ENCODE measurements around the gene MAN1C1. TPM values are rescaled to one million over a fixed set of nuclear protein-coding genes. Genes with fewer than 3 reads are reported as not detected.

MAN1C1 gene
- total RNA-seq, 2 donors from 2014 or later: 0.88 to 2.5 TPM

- no peak overlapping the region for H3K27ac Mint-ChIP-seq
- no peaks in the 10 kb centered on the region for H3K9me3 Mint-ChIP-seq
Observed at GRCh38 chr1:25795211-25795610, 178.6 kb downstream of the MAN1C1 start.

GRCh38 chr1:25795946-25796810 is 179.6 kb downstream of the MAN1C1 start:
- H3K4me3 Mint-ChIP-seq: peak overlapping the region; percentile 36

More at GRCh38 chr1:25795211-25795610, 178.6 kb downstream of the MAN1C1 start:
- Mint-ChIP-seq H3K4me3 (no peak overlapping the region), H3K4me1 (ENCODE audit: low read depth in 2 of 2) (peaks cover 16 to 18% of the 10 kb centered on the region in 2 donors), H3K27me3 (peaks cover 2 to 6% of the 10 kb centered on the region in 2 donors), H3K36me3 (no peaks in the 10 kb centered on the region)
- no peak for DNase-seq (ENCODE audit: low spot score)
- no peak for ATAC-seq

GRCh38 chr1:25796811-25797458 is 180.3 kb downstream of the MAN1C1 start:
- H3K27me3 Mint-ChIP-seq: peaks cover 2 to 6% of the 10 kb centered on the region in 2 donors
- H3K4me1 Mint-ChIP-seq (ENCODE audit: low read depth in 2 of 2): peaks cover 21 to 24% of the 10 kb centered on the region in 2 donors
- peak overlapping the region; percentile 33 to 35 for H3K27ac Mint-ChIP-seq
- no peaks in the 10 kb centered on the region for H3K9me3 Mint-ChIP-seq
- H3K4me3 Mint-ChIP-seq: peak overlapping the region; percentile 36
- ATAC-seq (peak; percentile 50 to 61), DNase-seq (ENCODE audit: low spot score) (peak; percentile 75)
- no peaks in the 10 kb centered on the region for H3K36me3 Mint-ChIP-seq

More at GRCh38 chr1:25795946-25796810, 179.6 kb downstream of the MAN1C1 start:
- peaks cover 21 to 24% of the 10 kb centered on the region in 2 donors for H3K4me1 Mint-ChIP-seq (ENCODE audit: low read depth in 2 of 2)
- DNase-seq (ENCODE audit: low spot score) (no peak), ATAC-seq (peak in 1 of 2 donors; percentile 54)
- peak overlapping the region; percentile 33 to 35 for H3K27ac Mint-ChIP-seq
- H3K36me3 Mint-ChIP-seq: no peaks in the 10 kb centered on the region
- peaks cover 2 to 6% of the 10 kb centered on the region in 2 donors for H3K27me3 Mint-ChIP-seq
- no peaks in the 10 kb centered on the region for H3K9me3 Mint-ChIP-seq

- H3K9me3 Mint-ChIP-seq: no peaks in the 10 kb centered on the region
- no peak for DNase-seq (ENCODE audit: low spot score)
- ATAC-seq: no peak
- H3K27ac Mint-ChIP-seq: no peak overlapping the region
- peaks cover 21 to 24% of the 10 kb centered on the region in 2 donors for H3K4me1 Mint-ChIP-seq (ENCODE audit: low read depth in 2 of 2)
- H3K4me3 Mint-ChIP-seq: no peak overlapping the region
- no peaks in the 10 kb centered on the region for H3K36me3 Mint-ChIP-seq
- H3K27me3 Mint-ChIP-seq: peaks cover 5 to 6% of the 10 kb centered on the region in 2 donors
Observed at GRCh38 chr1:25797939-25798338, 181.3 kb downstream of the MAN1C1 start.

- H3K27me3 Mint-ChIP-seq: peaks cover 5 to 6% of the 10 kb centered on the region in 2 donors
- H3K27ac Mint-ChIP-seq: peak overlapping the region in 1 of 2 donors; percentile 42
- no peak for ATAC-seq
- peaks cover 21 to 24% of the 10 kb centered on the region in 2 donors for H3K4me1 Mint-ChIP-seq (ENCODE audit: low read depth in 2 of 2)
- H3K36me3 Mint-ChIP-seq: no peaks in the 10 kb centered on the region
- no peaks in the 10 kb centered on the region for H3K9me3 Mint-ChIP-seq
- DNase-seq (ENCODE audit: low spot score): no peak
- H3K4me3 Mint-ChIP-seq: peak overlapping the region; percentile 66
Observed at GRCh38 chr1:25798666-25799351, 182.2 kb downstream of the MAN1C1 start.

- ATAC-seq: no peak
- Mint-ChIP-seq H3K27ac (no peak overlapping the region), H3K36me3 (no peaks in the 10 kb centered on the region), H3K4me3 (peak overlapping the region; percentile 66), H3K9me3 (no peaks in the 10 kb centered on the region), H3K4me1 (ENCODE audit: low read depth in 2 of 2) (peaks cover 21 to 24% of the 10 kb centered on the region in 2 donors), H3K27me3 (peaks cover 5 to 6% of the 10 kb centered on the region in 2 donors)
- DNase-seq (ENCODE audit: low spot score): no peak
Observed at GRCh38 chr1:25799352-25799934, 182.9 kb downstream of the MAN1C1 start.

GRCh38 chr1:25799935-25800702 is 183.5 kb downstream of the MAN1C1 start, which contains the start of gene SELENON:
SELENON (plus strand) TSS chr1:25800193; CDS start chr1:25800231, 38 bp downstream.
- Mint-ChIP-seq H3K4me3 (peak within 1 kb of the TSS; percentile 79), H3K36me3 (no peaks in the 10 kb centered on the region), H3K27ac (no peak within 1 kb of the TSS), H3K4me1 (ENCODE audit: low read depth in 2 of 2) (peaks cover 21 to 24% of the 10 kb centered on the region in 2 donors), H3K9me3 (no peaks in the 10 kb centered on the region), H3K27me3 (peaks cover 5 to 6% of the 10 kb centered on the region in 2 donors)
- peak; percentile 77 to 87 for ATAC-seq
- no peak for DNase-seq (ENCODE audit: low spot score)

GRCh38 chr1:25800703-25801377 is 184.2 kb downstream of the MAN1C1 start:
- ATAC-seq (no peak), DNase-seq (ENCODE audit: low spot score) (no peak)
- peaks cover 22 to 24% of the 10 kb centered on the region in 2 donors for H3K4me1 Mint-ChIP-seq (ENCODE audit: low read depth in 2 of 2)
- no peaks in the 10 kb centered on the region for H3K36me3 Mint-ChIP-seq
- no peak overlapping the region for H3K27ac Mint-ChIP-seq
- no peaks in the 10 kb centered on the region for H3K9me3 Mint-ChIP-seq
- peak overlapping the region; percentile 79 for H3K4me3 Mint-ChIP-seq
- H3K27me3 Mint-ChIP-seq: peaks cover 5 to 6% of the 10 kb centered on the region in 2 donors

GRCh38 chr1:25802915-25803314 is 186.3 kb downstream of the MAN1C1 start:
- H3K9me3 Mint-ChIP-seq: no peaks in the 10 kb centered on the region
- H3K27me3 Mint-ChIP-seq: peaks cover 0 to 3% of the 10 kb centered on the region in 2 donors
- ATAC-seq (no peak), DNase-seq (ENCODE audit: low spot score) (no peak)
- H3K4me3 Mint-ChIP-seq: no peak overlapping the region
- H3K36me3 Mint-ChIP-seq: no peaks in the 10 kb centered on the region
- peaks cover 8 to 12% of the 10 kb centered on the region in 2 donors for H3K4me1 Mint-ChIP-seq (ENCODE audit: low read depth in 2 of 2)
- H3K27ac Mint-ChIP-seq: no peak overlapping the region

- no peak overlapping the region for H3K27ac Mint-ChIP-seq
- no peaks in the 10 kb centered on the region for H3K9me3 Mint-ChIP-seq
- H3K27me3 Mint-ChIP-seq: peaks cover 0 to 3% of the 10 kb centered on the region in 2 donors
- ATAC-seq (no peak), DNase-seq (ENCODE audit: low spot score) (no peak)
- no peaks in the 10 kb centered on the region for H3K36me3 Mint-ChIP-seq
- H3K4me1 Mint-ChIP-seq (ENCODE audit: low read depth in 2 of 2): peaks cover 8 to 10% of the 10 kb centered on the region in 2 donors
- no peak overlapping the region for H3K4me3 Mint-ChIP-seq
Observed at GRCh38 chr1:25803368-25803767, 186.8 kb downstream of the MAN1C1 start.

GRCh38 chr1:25804244-25804963 is 187.8 kb downstream of the MAN1C1 start:
- H3K27me3 Mint-ChIP-seq: peaks cover 0 to 3% of the 10 kb centered on the region in 2 donors
- H3K27ac Mint-ChIP-seq: no peak overlapping the region
- no peak for DNase-seq (ENCODE audit: low spot score)
- H3K36me3 Mint-ChIP-seq: no peaks in the 10 kb centered on the region
- ATAC-seq: no peak
- H3K4me1 Mint-ChIP-seq (ENCODE audit: low read depth in 2 of 2): peaks cover 8 to 9% of the 10 kb centered on the region in 2 donors
- H3K4me3 Mint-ChIP-seq: no peak overlapping the region
- no peaks in the 10 kb centered on the region for H3K9me3 Mint-ChIP-seq
